KOPT-K1 (cell line): ENCODE results near the gene UNC5A.
"Not testable (repeated sequence)": the region's sequence is repeated elsewhere in the genome, so short reads cannot be mapped to it uniquely, and the experiment has no call there.

ENCODE experiments used
- H3K27ac ChIP-seq: fragments of 200-600 bp; sonication (generic); 2 replicates; pipeline ENCODE4 v1.5.1; 2016; ENCODE audit warnings: antibody characterized with exemption, mild to moderate bottlenecking, low read depth, low read length; ENCODE audit not compliant: poor library complexity, severe bottlenecking
- H3K36me3 ChIP-seq: fragments of 200-600 bp; sonication (generic); 2 replicates; pipeline ENCODE4 v1.5.1; 2017; ENCODE audit warnings: antibody characterized with exemption, mild to moderate bottlenecking, low read length, moderate library complexity; ENCODE audit not compliant: insufficient read depth
- H3K9me3 ChIP-seq: fragments of 200-600 bp; sonication (generic); 2 replicates; pipeline ENCODE4 v1.5.1; 2017; ENCODE audit warnings: antibody characterized with exemption, low read length, mild to moderate bottlenecking; ENCODE audit not compliant: insufficient read depth, poor library complexity, severe bottlenecking

Gene UNC5A

DNA sequence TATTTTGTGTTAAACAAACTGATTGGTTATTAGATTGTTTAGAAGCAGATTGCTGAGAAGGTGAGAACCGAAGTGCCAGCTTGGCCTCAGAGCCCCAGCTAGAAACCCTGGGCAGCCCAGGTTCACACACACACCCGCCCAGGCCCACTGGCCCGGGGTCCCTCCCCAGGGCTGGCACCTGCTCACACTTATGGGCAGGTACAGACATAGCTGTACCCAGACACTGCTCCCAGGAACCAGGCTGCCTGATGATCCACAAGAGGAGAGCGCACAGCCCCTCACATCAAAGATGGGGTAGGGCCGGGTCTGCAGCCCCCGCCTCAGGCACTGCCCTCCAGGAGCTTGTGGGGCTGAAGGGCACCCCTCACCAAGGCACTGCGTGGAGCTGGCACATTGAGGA lies 55.6 kb downstream of the UNC5A start:
- no peaks in the 10 kb centered on the region for H3K9me3 ChIP-seq
- no peaks in the 10 kb centered on the region for H3K36me3 ChIP-seq
- H3K27ac ChIP-seq = no peak overlapping the region

DNA sequence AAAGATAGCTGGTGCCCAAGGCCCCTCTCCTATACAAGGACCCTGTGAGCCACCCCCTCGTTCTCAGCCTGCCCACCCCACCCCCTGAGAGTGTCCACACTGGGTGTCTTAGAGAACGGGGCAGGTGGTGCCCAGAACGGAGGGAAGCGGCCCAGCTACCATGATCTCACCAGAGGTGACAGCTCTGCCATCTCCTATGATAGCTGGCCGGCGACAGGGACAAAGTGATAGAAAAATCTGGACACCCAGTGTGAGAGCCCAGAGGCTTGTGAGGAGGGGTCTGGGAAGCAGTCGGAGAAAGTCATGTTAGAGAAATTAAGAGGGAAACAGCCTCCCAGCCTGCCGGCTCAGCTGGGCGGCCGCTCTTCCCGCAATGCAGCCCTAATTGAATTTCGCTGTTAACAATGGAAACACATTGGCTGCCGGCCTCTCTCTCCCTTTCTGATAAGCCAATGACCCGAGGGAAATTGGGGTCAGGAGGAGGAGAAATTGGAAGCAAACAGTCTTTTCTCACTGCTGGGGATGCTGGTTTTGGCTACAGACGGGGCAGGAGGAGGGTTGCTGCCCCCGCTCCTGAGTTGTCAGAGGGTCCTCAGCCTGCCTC lies 56.5 kb downstream of the UNC5A start:
- H3K36me3 ChIP-seq = no peaks in the 10 kb centered on the region
- no peaks in the 10 kb centered on the region for H3K9me3 ChIP-seq
- H3K27ac ChIP-seq = no peak overlapping the region

DNA sequence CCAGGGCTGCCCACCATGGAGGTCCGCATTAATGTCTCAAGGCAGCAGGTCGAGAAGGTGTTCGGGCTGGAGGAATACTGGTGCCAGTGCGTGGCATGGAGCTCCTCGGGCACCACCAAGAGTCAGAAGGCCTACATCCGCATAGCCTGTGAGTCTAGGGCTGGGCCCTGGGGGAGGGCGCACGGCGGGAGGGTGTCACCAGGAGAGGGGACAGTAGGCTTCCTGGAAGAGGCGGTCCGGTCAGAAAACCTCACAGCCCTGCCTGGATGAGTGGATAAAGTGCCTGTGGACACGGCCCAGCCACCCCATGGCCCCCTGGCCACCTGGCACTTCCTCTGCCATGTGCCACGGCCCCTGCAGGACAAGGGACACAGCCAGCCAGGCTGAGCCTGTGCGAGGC lies 57.8 kb downstream of the UNC5A start:
- Histone ChIP-seq H3K9me3 (peaks cover 3% of the 10 kb centered on the region), H3K36me3 (no peaks in the 10 kb centered on the region), H3K27ac (no peak overlapping the region)

DNA sequence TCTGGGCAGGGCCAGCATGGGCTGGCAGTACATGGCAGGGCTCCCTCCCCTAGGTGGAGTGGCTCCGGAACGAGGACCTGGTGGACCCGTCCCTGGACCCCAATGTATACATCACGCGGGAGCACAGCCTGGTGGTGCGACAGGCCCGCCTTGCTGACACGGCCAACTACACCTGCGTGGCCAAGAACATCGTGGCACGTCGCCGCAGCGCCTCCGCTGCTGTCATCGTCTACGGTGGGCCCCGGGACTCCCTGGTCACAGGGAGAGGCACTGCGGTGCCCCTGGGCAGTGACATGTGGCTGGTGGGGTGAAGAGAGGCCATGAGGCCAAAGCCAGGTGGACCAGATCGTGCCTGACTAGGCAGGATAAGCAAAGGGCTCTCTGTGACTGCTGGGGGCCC lies 58.4 kb downstream of the UNC5A start:
- Histone ChIP-seq H3K9me3 (peaks cover 4% of the 10 kb centered on the region), H3K27ac (no peak overlapping the region)

DNA sequence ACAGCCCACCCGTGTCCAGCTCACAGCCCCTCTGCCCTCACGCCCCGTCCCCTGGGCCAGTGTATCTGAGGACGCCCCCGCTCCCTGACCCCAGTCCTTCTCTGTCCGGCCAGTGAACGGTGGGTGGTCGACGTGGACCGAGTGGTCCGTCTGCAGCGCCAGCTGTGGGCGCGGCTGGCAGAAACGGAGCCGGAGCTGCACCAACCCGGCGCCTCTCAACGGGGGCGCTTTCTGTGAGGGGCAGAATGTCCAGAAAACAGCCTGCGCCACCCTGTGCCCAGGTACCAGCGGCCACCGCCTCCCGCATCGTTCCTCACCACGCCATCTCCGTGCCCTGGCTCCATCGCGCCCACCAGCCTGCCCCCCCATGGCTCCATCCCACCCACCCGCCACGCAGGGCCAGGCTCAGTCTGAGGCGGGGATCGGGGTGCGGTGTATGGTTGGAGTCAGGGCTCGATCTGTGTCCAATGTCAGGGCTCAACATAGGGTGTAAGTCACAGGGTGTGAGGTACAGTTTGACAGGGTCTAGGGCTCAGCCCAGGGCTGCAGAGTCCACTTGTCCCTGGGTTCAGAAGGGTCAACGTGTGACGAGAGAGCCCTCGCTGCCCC lies 59.2 kb downstream of the UNC5A start:
- no peak overlapping the region for H3K27ac ChIP-seq
- H3K36me3 ChIP-seq = no peaks in the 10 kb centered on the region
- peaks cover 4% of the 10 kb centered on the region for H3K9me3 ChIP-seq

More for the DNA sequence above, 58.4 kb downstream of the UNC5A start:
- no peaks in the 10 kb centered on the region for H3K36me3 ChIP-seq

DNA sequence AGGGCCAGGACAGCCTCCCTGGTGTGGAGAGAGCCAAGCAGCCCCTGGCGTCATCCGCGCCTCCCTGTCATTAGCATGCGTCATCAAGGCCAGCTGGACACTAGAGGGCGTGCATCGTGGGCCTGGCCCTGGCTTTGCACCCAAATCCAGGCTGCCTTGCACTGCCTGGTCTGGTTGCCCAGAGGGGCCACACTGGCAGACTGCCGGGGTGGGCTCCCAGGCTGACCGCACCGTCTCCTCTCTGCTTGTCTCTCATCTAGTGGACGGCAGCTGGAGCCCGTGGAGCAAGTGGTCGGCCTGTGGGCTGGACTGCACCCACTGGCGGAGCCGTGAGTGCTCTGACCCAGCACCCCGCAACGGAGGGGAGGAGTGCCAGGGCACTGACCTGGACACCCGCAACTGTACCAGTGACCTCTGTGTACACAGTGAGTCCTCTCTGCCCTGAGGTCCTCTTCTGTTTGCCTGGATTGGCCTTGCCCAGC lies 59.8 kb downstream of the UNC5A start:
- Histone ChIP-seq H3K9me3 (peaks cover 4% of the 10 kb centered on the region), H3K27ac (no peak overlapping the region), H3K36me3 (no peaks in the 10 kb centered on the region)

DNA sequence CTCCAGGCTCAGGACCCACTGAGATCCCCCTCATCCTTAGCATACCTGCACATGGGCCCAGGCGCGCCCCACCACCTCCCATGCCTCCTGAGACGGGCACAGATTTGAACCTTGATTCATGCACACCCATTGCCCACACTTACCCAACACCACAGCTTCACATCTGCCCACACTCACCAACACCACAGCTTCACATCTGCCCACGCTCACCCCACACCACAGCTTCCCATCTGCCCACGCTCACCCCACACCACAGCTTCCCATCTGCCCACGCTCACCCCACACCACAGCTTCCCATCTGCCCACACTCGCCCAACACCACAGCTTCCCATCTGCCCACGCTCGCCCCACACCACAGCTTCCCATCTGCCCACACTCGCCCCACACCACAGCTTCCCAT lies 60.3 kb downstream of the UNC5A start:
- not testable (repeated sequence) for H3K9me3 ChIP-seq, H3K27ac ChIP-seq, H3K36me3 ChIP-seq

DNA sequence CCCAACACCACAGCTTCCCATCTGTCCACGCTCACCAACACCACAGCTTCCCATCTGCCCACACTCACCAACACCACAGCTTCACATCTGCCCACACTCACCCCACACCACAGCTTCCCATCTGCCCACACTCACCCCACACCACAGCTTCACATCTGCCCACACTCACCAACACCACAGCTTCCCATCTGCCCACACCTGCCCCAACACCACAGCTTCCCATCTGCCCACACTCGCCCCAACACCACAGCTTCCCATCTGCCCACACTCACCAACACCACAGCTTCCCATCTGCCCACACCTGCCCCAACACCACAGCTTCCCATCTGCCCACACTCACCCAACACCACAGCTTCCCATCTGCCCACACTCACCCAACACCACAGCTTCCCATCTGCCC lies 62.2 kb downstream of the UNC5A start:
- H3K9me3 ChIP-seq, H3K36me3 ChIP-seq, H3K27ac ChIP-seq: not testable (repeated sequence)

DNA sequence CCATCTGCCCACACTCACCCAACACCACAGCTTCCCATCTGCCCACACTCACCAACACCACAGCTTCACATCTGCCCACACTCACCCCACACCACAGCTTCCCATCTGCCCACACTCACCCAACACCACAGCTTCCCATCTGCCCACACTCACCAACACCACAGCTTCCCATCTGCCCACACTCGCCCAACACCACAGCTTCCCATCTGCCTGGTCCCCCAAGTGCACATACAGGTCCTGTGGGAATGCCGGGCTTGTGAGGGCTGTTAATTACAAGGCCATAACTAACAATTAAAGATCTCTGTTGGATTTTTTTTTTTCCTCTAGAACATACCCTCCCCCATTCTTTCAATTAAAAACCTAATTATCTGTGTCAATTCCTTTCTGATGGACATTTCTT lies 62.7 kb downstream of the UNC5A start:
- not testable (repeated sequence) for H3K9me3 ChIP-seq, H3K36me3 ChIP-seq, H3K27ac ChIP-seq

DNA sequence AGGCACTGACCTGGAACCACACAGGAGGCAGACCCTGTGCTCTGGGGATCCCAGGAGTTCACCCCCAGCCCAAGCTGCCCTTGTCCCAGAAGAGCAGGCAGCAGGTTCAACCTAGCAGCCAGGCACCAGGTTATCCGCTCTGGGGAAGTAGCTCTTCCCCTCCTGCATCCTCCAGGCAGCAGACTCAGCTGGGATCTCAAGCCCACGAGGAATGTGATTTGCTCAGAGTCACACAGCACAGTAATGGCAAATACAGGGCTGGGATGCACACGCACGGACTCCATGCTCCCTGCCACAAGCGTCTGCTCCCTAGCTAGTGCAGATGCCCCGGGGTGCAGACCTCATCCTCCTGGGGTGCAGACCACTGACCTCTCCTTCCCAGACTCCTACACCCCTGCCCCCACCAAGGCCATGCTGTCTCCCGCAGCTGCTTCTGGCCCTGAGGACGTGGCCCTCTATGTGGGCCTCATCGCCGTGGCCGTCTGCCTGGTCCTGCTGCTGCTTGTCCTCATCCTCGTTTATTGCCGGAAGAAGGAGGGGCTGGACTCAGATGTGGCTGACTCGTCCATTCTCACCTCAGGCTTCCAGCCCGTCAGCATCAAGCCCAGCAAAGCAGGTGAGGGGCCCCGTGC lies 63.3 kb downstream of the UNC5A start:
- no peaks in the 10 kb centered on the region for H3K36me3 ChIP-seq
- H3K27ac ChIP-seq = no peak overlapping the region
- H3K9me3 ChIP-seq = peaks cover 4% of the 10 kb centered on the region

DNA sequence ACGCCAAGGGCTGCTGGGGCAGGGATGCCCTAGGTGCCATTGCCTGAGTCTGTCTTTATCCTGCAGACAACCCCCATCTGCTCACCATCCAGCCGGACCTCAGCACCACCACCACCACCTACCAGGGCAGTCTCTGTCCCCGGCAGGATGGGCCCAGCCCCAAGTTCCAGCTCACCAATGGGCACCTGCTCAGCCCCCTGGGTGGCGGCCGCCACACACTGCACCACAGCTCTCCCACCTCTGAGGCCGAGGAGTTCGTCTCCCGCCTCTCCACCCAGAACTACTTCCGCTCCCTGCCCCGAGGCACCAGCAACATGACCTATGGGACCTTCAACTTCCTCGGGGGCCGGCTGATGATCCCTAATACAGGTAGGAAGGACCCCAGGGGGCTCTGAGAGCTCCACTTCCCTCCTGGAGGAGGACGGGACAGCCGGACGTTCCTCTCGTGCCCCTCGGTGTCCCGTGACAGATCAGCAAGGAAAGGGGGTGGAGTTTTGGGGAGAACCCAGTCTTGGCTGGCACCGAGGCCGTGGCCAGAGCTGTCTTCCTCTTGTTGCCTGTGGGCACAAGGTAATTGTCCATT lies 63.9 kb downstream of the UNC5A start:
- H3K27ac ChIP-seq = no peak overlapping the region
- peaks cover 4% of the 10 kb centered on the region for H3K9me3 ChIP-seq

DNA sequence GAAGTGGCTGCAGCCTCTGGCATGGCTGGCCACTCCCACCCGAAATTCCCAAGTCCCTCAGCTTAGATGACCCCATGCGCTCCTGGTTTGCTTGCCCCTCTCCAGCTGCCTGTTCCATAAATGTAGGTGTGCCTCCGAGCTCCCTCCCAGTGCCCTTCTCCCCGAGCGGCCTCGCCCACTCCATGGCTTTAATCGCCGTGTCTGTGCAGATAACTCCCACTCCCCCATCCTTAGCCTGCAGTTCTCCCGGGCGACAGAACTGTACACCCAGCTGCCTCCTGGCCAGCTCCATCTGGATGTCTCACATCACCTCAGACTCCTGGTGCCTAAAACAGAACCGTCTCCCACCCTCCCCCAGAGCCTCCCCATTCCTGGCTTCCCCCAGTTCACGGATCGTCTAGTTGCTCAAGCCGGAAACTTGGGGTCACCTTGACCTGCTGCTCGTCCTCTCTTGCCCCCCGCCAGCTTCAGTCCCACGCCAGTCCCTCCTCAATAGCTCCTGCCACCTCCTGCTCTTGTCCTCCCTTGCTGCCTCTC lies 64.7 kb downstream of the UNC5A start:
- Histone ChIP-seq H3K36me3 (no peaks in the 10 kb centered on the region), H3K9me3 (peaks cover 4% of the 10 kb centered on the region), H3K27ac (no peak overlapping the region)

More for the DNA sequence above, 63.9 kb downstream of the UNC5A start:
- no peaks in the 10 kb centered on the region for H3K36me3 ChIP-seq

DNA sequence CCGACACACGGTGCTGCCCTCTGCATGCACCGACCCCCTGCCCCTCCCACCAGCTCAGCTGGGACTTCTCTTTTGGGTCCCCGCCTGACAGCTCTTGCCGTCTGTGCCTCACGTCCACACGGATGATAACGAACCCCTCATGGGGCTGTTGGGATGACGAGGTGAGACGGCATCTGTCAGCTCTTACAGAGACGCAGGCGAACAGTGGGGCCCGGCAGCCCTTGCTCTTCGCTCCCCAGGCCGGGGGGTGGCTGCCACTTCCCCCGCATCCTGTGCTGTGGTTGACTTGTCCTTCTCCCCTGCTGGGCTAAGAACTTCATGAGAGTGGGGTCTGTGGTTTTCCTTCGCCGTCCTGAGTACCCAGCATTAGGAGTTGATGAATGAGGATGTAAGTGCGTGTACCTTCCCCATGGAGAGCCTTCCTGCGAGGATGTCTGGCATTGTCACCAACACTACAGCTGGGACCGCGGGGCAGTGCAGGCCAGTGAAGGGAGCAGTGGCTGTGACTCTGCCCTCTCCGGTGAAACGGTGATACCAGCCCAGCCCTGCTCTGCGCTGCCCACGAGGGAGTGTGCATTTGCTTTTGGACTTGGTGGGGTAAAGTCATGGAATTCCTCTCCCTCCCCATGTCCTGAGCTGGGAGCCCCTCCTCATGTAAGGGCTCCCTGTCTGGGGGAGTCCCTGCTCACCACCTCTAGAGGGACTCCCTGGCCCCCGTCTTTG lies 65.6 kb downstream of the UNC5A start:
- Histone ChIP-seq H3K9me3 (peaks cover 4% of the 10 kb centered on the region), H3K36me3 (no peaks in the 10 kb centered on the region), H3K27ac (no peak overlapping the region)

DNA sequence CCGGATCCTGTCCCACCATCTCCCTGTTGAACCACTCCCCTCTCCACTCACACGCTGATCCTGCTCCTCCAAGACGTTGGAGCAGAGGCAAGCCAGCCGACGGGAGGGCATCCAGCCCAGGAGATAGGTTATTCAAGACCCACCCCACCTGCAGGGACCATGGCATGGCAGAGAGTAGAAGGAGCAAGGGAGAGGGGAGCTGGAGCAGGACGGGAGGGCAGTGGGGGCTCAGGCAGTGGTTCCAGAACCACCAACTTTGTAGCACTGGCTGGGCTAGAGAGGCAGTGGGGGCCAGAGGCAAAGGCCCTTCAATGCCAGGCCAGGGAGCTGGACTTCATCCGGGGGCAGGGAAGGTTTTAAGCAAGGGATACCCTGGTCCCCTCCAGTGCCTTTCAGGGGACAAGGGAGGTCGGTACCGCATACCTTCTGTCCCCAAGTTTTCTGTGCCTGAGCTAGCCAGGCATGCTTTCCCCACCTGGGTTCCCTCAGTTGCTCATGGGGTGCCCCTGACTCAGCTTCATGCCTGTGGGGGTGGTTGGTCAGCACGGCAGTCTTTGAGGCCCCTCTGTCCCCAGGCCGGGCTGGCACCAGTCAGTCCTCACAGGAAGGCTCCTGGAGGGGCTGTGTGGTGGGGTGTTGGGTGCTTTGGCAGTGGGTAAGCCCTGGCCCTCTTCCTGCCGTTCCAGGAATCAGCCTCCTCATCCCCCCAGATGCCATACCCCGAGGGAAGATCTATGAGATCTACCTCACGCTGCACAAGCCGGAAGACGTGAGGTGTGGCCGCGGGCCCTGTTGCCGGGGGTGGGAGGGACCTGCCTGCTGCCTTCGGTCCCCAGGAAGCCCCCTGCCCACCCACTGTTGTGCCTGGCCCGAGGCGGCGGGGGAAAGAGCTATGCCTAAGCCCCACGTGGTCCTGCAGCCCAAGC lies 66.4 kb downstream of the UNC5A start:
- Histone ChIP-seq H3K36me3 (no peaks in the 10 kb centered on the region), H3K9me3 (peaks cover 4% of the 10 kb centered on the region), H3K27ac (no peak overlapping the region)
